MM.1S (cell line): ENCODE results near the gene ITPRIP.

Experiments used
- DNase-seq: peaks from one replicate; pipeline ENCODE4 v3.0.0-alpha.2; 2015
- H2AFZ ChIP-seq: fragments of 300-600 bp; sonication (generic); 2 replicates; pipeline ENCODE4 v1.6.0; 2016; ENCODE audit warnings: antibody characterized with exemption, low read length
- H3F3A ChIP-seq: fragments of 300-600 bp; sonication (generic); 2 replicates; pipeline ENCODE4 v1.6.1; 2016; ENCODE audit warnings: mild to moderate bottlenecking, antibody characterized with exemption, low read length, moderate library complexity, mixed read lengths; ENCODE audit not compliant: insufficient read depth
- H3K27ac ChIP-seq: fragments of 300-600 bp; sonication (generic); 2 replicates; pipeline ENCODE4 v1.5.1; 2016; ENCODE audit warnings: mild to moderate bottlenecking, low read length
- H3K27me3 ChIP-seq: fragments of 300-600 bp; sonication (generic); replicated peaks from 2 replicates; pipeline ENCODE4 v1.6.0; 2016; ENCODE audit warnings: low read length; ENCODE audit not compliant: insufficient read depth
- H3K36me3 ChIP-seq: fragments of 300-600 bp; sonication (generic); replicated peaks from 2 replicates; pipeline ENCODE4 v1.6.1; 2016; ENCODE audit warnings: mild to moderate bottlenecking, low read length, mixed read lengths; ENCODE audit not compliant: insufficient read depth
- H3K4me1 ChIP-seq: fragments of 300-600 bp; sonication (generic); 2 replicates; pipeline ENCODE4 v1.6.1; 2016; ENCODE audit warnings: low read length, mixed read lengths
- H3K4me2 ChIP-seq: fragments of 300-600 bp; sonication (generic); 2 replicates; pipeline ENCODE4 v1.6.0; 2016; ENCODE audit warnings: low read depth, low read length
- H3K4me3 ChIP-seq: fragments of 300-600 bp; sonication (generic); 2 replicates; pipeline ENCODE4 v1.5.1; 2016; ENCODE audit warnings: low read length, mixed read lengths
- H3K79me2 ChIP-seq: fragments of 300-600 bp; sonication (generic); 2 replicates; pipeline ENCODE4 v1.6.1; 2016; ENCODE audit warnings: mixed run types, low read length, mixed read lengths
- H3K9ac ChIP-seq: fragments of 300-600 bp; sonication (generic); 2 replicates; pipeline ENCODE4 v1.6.1; 2016; ENCODE audit warnings: low read length, mixed read lengths
- H3K9me2 ChIP-seq: fragments of 300-600 bp; sonication (generic); replicated peaks from 2 replicates; pipeline ENCODE4 v1.6.1; 2016; ENCODE audit warnings: mild to moderate bottlenecking, low read length, mixed read lengths; ENCODE audit not compliant: insufficient read depth
- H3K9me3 ChIP-seq: fragments of 300-600 bp; sonication (generic); replicated peaks from 2 replicates; pipeline ENCODE4 v1.6.1; 2016; ENCODE audit warnings: mild to moderate bottlenecking, low read length, mixed read lengths; ENCODE audit not compliant: insufficient read depth
- H4K20me1 ChIP-seq: fragments of 300-600 bp; sonication (generic); 2 replicates; pipeline ENCODE4 v1.6.1; 2016; ENCODE audit warnings: mild to moderate bottlenecking, low read length, moderate library complexity, mixed read lengths; ENCODE audit not compliant: insufficient read depth
- EZH2 ChIP-seq: fragments of 300-600 bp; sonication (generic); optimal IDR thresholded peaks from 2 replicates; pipeline ENCODE3; 2017; ENCODE audit warnings: low read depth, mild to moderate bottlenecking, antibody characterized with exemption, low read length, mixed read lengths
- EZH2phosphoT487 ChIP-seq: fragments of 300-600 bp; sonication (generic); IDR thresholded peaks from 2 replicates; pipeline ENCODE4 v1.6.1; 2018; ENCODE audit warnings: antibody characterized with exemption, low read length
- TF ChIP-seq, protein P1 (sequence below): fragments of 300-600 bp; sonication (generic); IDR thresholded peaks from 2 replicates; pipeline ENCODE4 v1.5.1; 2016; ENCODE audit warnings: antibody characterized with exemption, low read length, mixed read lengths

The ITPRIP gene

DNA sequence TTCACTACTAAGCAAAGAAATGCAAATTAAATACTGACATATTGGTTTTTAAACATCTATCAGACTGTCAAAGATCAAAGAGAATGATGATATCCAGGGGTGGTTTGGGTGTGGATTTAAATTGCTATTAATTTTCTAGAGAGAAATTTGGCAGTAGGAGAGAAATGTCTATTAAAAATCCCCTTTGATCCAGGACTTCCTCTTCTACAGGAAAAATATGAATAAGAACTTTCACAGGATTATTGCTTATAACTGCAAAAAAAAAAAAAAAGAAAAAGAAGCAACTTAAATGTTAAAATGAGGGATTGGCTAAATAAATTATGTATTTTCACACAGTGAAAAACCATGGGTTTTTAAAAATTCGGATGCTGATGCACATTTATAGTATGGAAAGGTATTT lies 36.3 kb upstream of the ITPRIP start:
- no peaks in the 10 kb centered on the region for H3K4me1 ChIP-seq
- H3K9me3 ChIP-seq = no peaks in the 10 kb centered on the region
- TF ChIP-seq EZH2phosphoT487 = no peak
- TF ChIP-seq, protein P1, sequence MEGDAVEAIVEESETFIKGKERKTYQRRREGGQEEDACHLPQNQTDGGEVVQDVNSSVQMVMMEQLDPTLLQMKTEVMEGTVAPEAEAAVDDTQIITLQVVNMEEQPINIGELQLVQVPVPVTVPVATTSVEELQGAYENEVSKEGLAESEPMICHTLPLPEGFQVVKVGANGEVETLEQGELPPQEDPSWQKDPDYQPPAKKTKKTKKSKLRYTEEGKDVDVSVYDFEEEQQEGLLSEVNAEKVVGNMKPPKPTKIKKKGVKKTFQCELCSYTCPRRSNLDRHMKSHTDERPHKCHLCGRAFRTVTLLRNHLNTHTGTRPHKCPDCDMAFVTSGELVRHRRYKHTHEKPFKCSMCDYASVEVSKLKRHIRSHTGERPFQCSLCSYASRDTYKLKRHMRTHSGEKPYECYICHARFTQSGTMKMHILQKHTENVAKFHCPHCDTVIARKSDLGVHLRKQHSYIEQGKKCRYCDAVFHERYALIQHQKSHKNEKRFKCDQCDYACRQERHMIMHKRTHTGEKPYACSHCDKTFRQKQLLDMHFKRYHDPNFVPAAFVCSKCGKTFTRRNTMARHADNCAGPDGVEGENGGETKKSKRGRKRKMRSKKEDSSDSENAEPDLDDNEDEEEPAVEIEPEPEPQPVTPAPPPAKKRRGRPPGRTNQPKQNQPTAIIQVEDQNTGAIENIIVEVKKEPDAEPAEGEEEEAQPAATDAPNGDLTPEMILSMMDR = no peak
- no peak for TF ChIP-seq EZH2
- no peak for DNase-seq
- H3K36me3 ChIP-seq = no peaks in the 10 kb centered on the region
- H3K4me3 ChIP-seq = no peak overlapping the region
- H2AFZ ChIP-seq = no peak overlapping the region
- H3K9me2 ChIP-seq = no peaks in the 10 kb centered on the region
- no peaks in the 10 kb centered on the region for H4K20me1 ChIP-seq
- no peak overlapping the region for H3K4me2 ChIP-seq
- no peaks in the 10 kb centered on the region for H3K27me3 ChIP-seq
- no peaks in the 10 kb centered on the region for H3K79me2 ChIP-seq
- no peak overlapping the region for H3K9ac ChIP-seq
- H3K27ac ChIP-seq = no peak overlapping the region
- no peaks in the 10 kb centered on the region for H3F3A ChIP-seq

- Histone ChIP-seq H3K9me2 (no peaks in the 10 kb centered on the region), H3F3A (no peaks in the 10 kb centered on the region), H3K4me3 (no peak overlapping the region), H3K27ac (no peak overlapping the region), H3K79me2 (no peaks in the 10 kb centered on the region), H3K4me2 (no peak overlapping the region), H3K36me3 (no peaks in the 10 kb centered on the region), H3K9ac (no peak overlapping the region), H4K20me1 (no peaks in the 10 kb centered on the region), H2AFZ (no peak overlapping the region), H3K27me3 (no peaks in the 10 kb centered on the region), H3K4me1 (no peaks in the 10 kb centered on the region), H3K9me3 (no peaks in the 10 kb centered on the region)
- DNase-seq = no peak
- TF ChIP-seq, protein P1 = no peak
- TF ChIP-seq EZH2phosphoT487 = no peak
- no peak for TF ChIP-seq EZH2
Observed at GRCh38 chr10:104371753-104372152, 33.5 kb upstream of the ITPRIP start.

- Histone ChIP-seq H3K36me3 (no peaks in the 10 kb centered on the region), H3K4me1 (no peaks in the 10 kb centered on the region), H3K27ac (no peak overlapping the region), H3K27me3 (no peaks in the 10 kb centered on the region), H3K4me2 (no peak overlapping the region), H3K9me3 (no peaks in the 10 kb centered on the region), H3K79me2 (no peaks in the 10 kb centered on the region), H3K9ac (no peak overlapping the region), H3K4me3 (no peak overlapping the region), H2AFZ (no peak overlapping the region), H4K20me1 (no peaks in the 10 kb centered on the region), H3F3A (no peaks in the 10 kb centered on the region), H3K9me2 (no peaks in the 10 kb centered on the region)
- DNase-seq = no peak
- TF ChIP-seq, protein P1 = no peak
- TF ChIP-seq EZH2phosphoT487 (no peak), EZH2 (no peak)
Observed at GRCh38 chr10:104368381-104368780, 30.1 kb upstream of the ITPRIP start.
